H1 (cell line): ENCODE measurements around the gene RIPOR3. TPM values are rescaled to one million over a fixed set of nuclear protein-coding genes. Genes with fewer than 3 reads are reported as not detected.

Source experiments
- BACH1 ChIP-seq: IDR thresholded peaks from 2 replicates; pipeline ENCODE4 v1.6.1; 2012; ENCODE audit warnings: low read length, improper control_type of control experiment
- EZH2 ChIP-seq: fragments of 200-600 bp; sonication (generic); IDR thresholded peaks from 2 replicates; pipeline ENCODE4 v1.7.1; 2012; ENCODE audit warnings: low read depth, mild to moderate bottlenecking, moderate library complexity, low read length, inconsistent platforms; ENCODE audit not compliant: severe bottlenecking
- JUND ChIP-seq: IDR thresholded peaks from 2 replicates; pipeline ENCODE4 v1.6.1; 2011; ENCODE audit warnings: mild to moderate bottlenecking, improper control_type of control experiment, low read length
- RAD21 ChIP-seq, 2 experiments: IDR thresholded peaks in 1 of 2; conservative IDR thresholded peaks in 1 of 2; 2 replicates each; pipeline ENCODE4 v1.6.1; 2011; ENCODE audit warnings: low read depth in 2 of 2, low read length in 2 of 2, improper control_type of control experiment in 1 of 2, inconsistent platforms in 1 of 2, mild to moderate bottlenecking in 1 of 2, moderate library complexity in 1 of 2
- YY1 ChIP-seq: IDR thresholded peaks from 2 replicates; pipeline ENCODE4 v1.6.1; 2011; ENCODE audit warnings: low read depth, mild to moderate bottlenecking, low read length
- polyA plus RNA-seq, 7 experiments: library from polyadenylated mRNA; depleted of rRNA in 3 of 7; stranded (reverse) in 5 of 7; unstranded in 2 of 7; fragments of >200 nt in 5 of 7; fragments of 200-250 nt in 2 of 7; gene quantifications; 1 replicate in 5 of 7; 2 replicates in 1 of 7; 4 replicates in 1 of 7; pipeline versions ENCODE4 v1.2.1 to v1.2.3, GENCODE V29; 2011 to 2013; ENCODE audit warnings: missing spikeins in 2 of 7, mixed read lengths in 2 of 7
- total RNA-seq: library from RNA; stranded (reverse); fragmentation: NEBNext Ultra II Directional; extraction: Animal tissue kit (Norgen Biotek cat#: 25700); gene quantifications from 2 replicates; pipeline ENCODE4 v1.2.1, GENCODE V29; 2021

The RIPOR3 gene
- total and polyA plus RNA-seq, 2 of the 8 experiments (the other 6 are each of a cell fraction or from before 2014, with no cell fraction given): 3.6 to 4.5 TPM

GRCh38 chr20:50584687-50585086 is 106.7 kb downstream of the RIPOR3 start (continued):
- TF ChIP-seq RAD21 (IDR thresholded peaks at IDR 0.05 in 1 of 2, conservative IDR thresholded peaks at IDR 0.05 in 1 of 2; ENCODE audit: low read depth in 2 of 2, low read length in 2 of 2): no peak
- no peak for TF ChIP-seq BACH1
- no peak for TF ChIP-seq JUND
- no peak for TF ChIP-seq EZH2
- no peak for TF ChIP-seq YY1
